ENCODE measurements around the gene CD1E. TPM values are rescaled to one million over a fixed set of nuclear protein-coding genes. Genes with fewer than 3 reads are reported as not detected.

Gene CD1E
- total and polyA plus RNA-seq, 2 donors (not counting 1 experiment from before 2014, with no cell fraction given) = not detected

DNA sequence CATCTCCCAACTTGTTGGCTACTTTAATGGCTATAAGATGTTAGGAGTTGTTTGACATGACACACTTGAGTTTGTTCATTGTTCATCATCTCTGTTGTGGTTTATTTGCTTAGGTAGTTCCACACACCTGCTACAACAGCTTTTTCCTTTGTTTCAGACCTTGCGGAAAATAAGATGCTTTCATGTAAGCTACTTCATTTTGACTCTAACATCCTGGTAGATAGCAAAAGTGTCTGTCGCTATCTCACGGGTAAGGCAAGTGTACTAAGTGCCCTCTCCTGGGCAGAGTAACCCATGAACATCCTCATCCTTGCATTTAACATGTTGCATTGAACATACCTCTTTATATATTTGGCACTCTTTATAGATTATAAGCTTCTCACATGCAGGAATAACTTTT, 47.2 kb downstream of the CD1E start:
- no peaks in the 10 kb centered on the region for H3K27me3 ChIP-seq (replicated peaks in 1 of 4; ENCODE audit: control extremely low read depth in 1 of 4, control insufficient read depth in 3 of 4, insufficient read depth in 4 of 4, low read length in 3 of 4)
- Mint-ChIP-seq H3K27me3 (no peaks in the 10 kb centered on the region), H3K4me3 (no peak overlapping the region), H3K9me3 (ENCODE audit: insufficient read depth) (no peaks in the 10 kb centered on the region), H3K4me1 (peaks cover 1% of the 10 kb centered on the region), H3K27ac (no peak overlapping the region)
- no peaks in the 10 kb centered on the region for H3K9me3 ChIP-seq (ENCODE audit: control extremely low read depth in 1 of 3, control insufficient read depth in 2 of 3, insufficient read depth in 1 of 3, low read length in 2 of 3)
- no peak overlapping the region for H3K4me2 ChIP-seq (replicated peaks; ENCODE audit: low read depth, low read length, poor library complexity, severe bottlenecking)
- ATAC-seq (ENCODE audit: low read depth) (no peak), DNase-seq (no peak)
- no peak for TF ChIP-seq CTCF (IDR thresholded peaks at IDR 0.05)
- TF ChIP-seq EZH2 (IDR thresholded peaks at IDR 0.05; ENCODE audit: borderline replicate concordance, insufficient read depth, low read depth, low read length, poor library complexity, severe bottlenecking) = no peak
- intact Hi-C loops (cut with micrococcal nuclease) = no loop called here
- ChIA-PET CTCF (interaction anchor here (0.8 kb wide), 1 partner anchor 437 kb away, joined by 3 read pairs; no protein-coding TSS in a partner anchor), POLR2A (no interaction called here)
- no peak overlapping the region for H3K4me3 ChIP-seq (ENCODE audit: control extremely low read depth in 1 of 5, extremely low read depth in 1 of 5, insufficient read depth in 1 of 5, low read depth in 2 of 5, low read length in 4 of 5)
- no peaks in the 10 kb centered on the region for H4K20me1 ChIP-seq (ENCODE audit: control insufficient read depth, insufficient read depth, low read length, poor library complexity, severe bottlenecking)
- H3K36me3 ChIP-seq (replicated peaks in 1 of 2; ENCODE audit: control extremely low read depth in 1 of 2, control insufficient read depth in 1 of 2, extremely low read depth in 1 of 2, insufficient read depth in 2 of 2, low read length in 1 of 2) = no peaks in the 10 kb centered on the region
- no peak overlapping the region for H3K9ac ChIP-seq (ENCODE audit: low read length)
- H3K27ac ChIP-seq (ENCODE audit: low read length in 2 of 2) = no peak overlapping the region
- no peak overlapping the region for H2AFZ ChIP-seq (ENCODE audit: insufficient read depth, low read depth, low read length, poor library complexity, severe bottlenecking)
- WGBS (ENCODE audit: insufficient coverage) = 96% methylated on average over 3 of the region's 3 CpGs
- no peaks in the 10 kb centered on the region for H3K79me2 ChIP-seq (ENCODE audit: control insufficient read depth, insufficient read depth, low read length)
- H3K4me1 ChIP-seq (ENCODE audit: control insufficient read depth in 2 of 2, insufficient read depth in 2 of 2, low read length in 2 of 2) = peaks cover 0 to under 1% of the 10 kb centered on the region in 2 donors

- Histone ChIP-seq H3K4me1 (ENCODE audit: control insufficient read depth in 2 of 2, insufficient read depth in 2 of 2, low read length in 2 of 2) (no peaks in the 10 kb centered on the region), H3K27me3 (replicated peaks in 1 of 4; ENCODE audit: control extremely low read depth in 1 of 4, control insufficient read depth in 3 of 4, insufficient read depth in 4 of 4, low read length in 3 of 4) (no peaks in the 10 kb centered on the region), H3K79me2 (ENCODE audit: control insufficient read depth, insufficient read depth, low read length) (no peaks in the 10 kb centered on the region), H3K9ac (ENCODE audit: low read length) (no peak overlapping the region), H3K4me3 (ENCODE audit: control extremely low read depth in 1 of 5, extremely low read depth in 1 of 5, insufficient read depth in 1 of 5, low read depth in 2 of 5, low read length in 4 of 5) (no peak overlapping the region), H3K9me3 (ENCODE audit: control extremely low read depth in 1 of 3, control insufficient read depth in 2 of 3, insufficient read depth in 1 of 3, low read length in 2 of 3) (no peaks in the 10 kb centered on the region), H4K20me1 (ENCODE audit: control insufficient read depth, insufficient read depth, low read length, poor library complexity, severe bottlenecking) (no peaks in the 10 kb centered on the region), H3K4me2 (replicated peaks; ENCODE audit: low read depth, low read length, poor library complexity, severe bottlenecking) (no peak overlapping the region), H2AFZ (ENCODE audit: insufficient read depth, low read depth, low read length, poor library complexity, severe bottlenecking) (no peak overlapping the region), H3K27ac (ENCODE audit: low read length in 2 of 2) (no peak overlapping the region), H3K36me3 (replicated peaks in 1 of 2; ENCODE audit: control extremely low read depth in 1 of 2, control insufficient read depth in 1 of 2, extremely low read depth in 1 of 2, insufficient read depth in 2 of 2, low read length in 1 of 2) (no peaks in the 10 kb centered on the region)
- no peak for DNase-seq
- no peak for ATAC-seq (ENCODE audit: low read depth)
- ChIA-PET POLR2A (no interaction called here), CTCF (no interaction called here)
- Mint-ChIP-seq H3K9me3 (ENCODE audit: insufficient read depth) (no peaks in the 10 kb centered on the region), H3K27me3 (no peaks in the 10 kb centered on the region), H3K27ac (no peak overlapping the region), H3K4me1 (no peaks in the 10 kb centered on the region), H3K4me3 (no peak overlapping the region)
- TF ChIP-seq EZH2 (IDR thresholded peaks at IDR 0.05; ENCODE audit: borderline replicate concordance, insufficient read depth, low read depth, low read length, poor library complexity, severe bottlenecking) (no peak), CTCF (IDR thresholded peaks at IDR 0.05) (no peak)
- intact Hi-C loops (cut with micrococcal nuclease) = no loop called here
- 100% methylated on average over 1 of the region's 5 CpGs for WGBS (ENCODE audit: insufficient coverage)
Observed at GRCh38 chr1:158407092-158407491, 53.4 kb downstream of the CD1E start.

Other genes starting within 250 kb of the CD1E start
- gene CD1D, start 173.0 kb upstream of the CD1E start, total RNA-seq = 5.3 and 5.9 TPM in 2 replicates
- gene CD1D, start 173.0 kb upstream of the CD1E start, polyA plus RNA-seq = 23.6 and 25.2 TPM in 2 replicates
- gene CD1A, start 99.5 kb upstream of the CD1E start, total RNA-seq = not detected in 2 replicates
- gene CD1A, start 99.5 kb upstream of the CD1E start, polyA plus RNA-seq = 4.6 and 7.9 TPM in 2 replicates
- 6.6 and 7.4 TPM in 2 replicates for gene CD1C, start 64.0 kb upstream of the CD1E start, total RNA-seq
- gene CD1C, start 64.0 kb upstream of the CD1E start, polyA plus RNA-seq = 62.8 and 96.8 TPM in 2 replicates
- gene CD1B, start 22.4 kb upstream of the CD1E start, total RNA-seq = not detected in 2 replicates
- 0.09 and 0.17 TPM in 2 replicates for gene CD1B, start 22.4 kb upstream of the CD1E start, polyA plus RNA-seq
- gene OR10T2, start 45.6 kb downstream of the CD1E start, total RNA-seq = not detected in 2 replicates
- gene OR10T2, start 45.6 kb downstream of the CD1E start, polyA plus RNA-seq = not detected in 2 replicates
- gene OR10K2, start 72.3 kb downstream of the CD1E start, total RNA-seq = not detected in 2 replicates
- not detected in 2 replicates for gene OR10K2, start 72.3 kb downstream of the CD1E start, polyA plus RNA-seq
- gene OR10K1, start 107.9 kb downstream of the CD1E start, total RNA-seq = not detected in 2 replicates
- gene OR10K1, start 107.9 kb downstream of the CD1E start, polyA plus RNA-seq = not detected in 2 replicates
- not detected in 2 replicates for gene OR10R2, start 118.3 kb downstream of the CD1E start, total RNA-seq
- gene OR10R2, start 118.3 kb downstream of the CD1E start, polyA plus RNA-seq = not detected in 2 replicates
- not detected in 2 replicates for gene OR6Y1, start 200.5 kb downstream of the CD1E start, total RNA-seq
- gene OR6Y1, start 200.5 kb downstream of the CD1E start, polyA plus RNA-seq = not detected in 2 replicates
- not detected in 2 replicates for gene OR6P1, start 216.7 kb downstream of the CD1E start, total RNA-seq
- not detected in 2 replicates for gene OR6P1, start 216.7 kb downstream of the CD1E start, polyA plus RNA-seq
- gene OR10X1, start 226.0 kb downstream of the CD1E start, total RNA-seq = not detected in 2 replicates
- gene OR10X1, start 226.0 kb downstream of the CD1E start, polyA plus RNA-seq = not detected in 2 replicates